Activated naive CD4-positive, alpha-beta T cell treated with anti-CD3 and anti-CD28 coated beads, Interleukin-2, amount 50 U/mL, for 24 hours (primary cell): Measurements from ENCODE around the gene ENTREP1.

Experiments
- H3K27ac Mint-ChIP-seq: one replicate; pipeline ENCODE4 v1.8.0; 2021; ENCODE audit warnings: mild to moderate bottlenecking, mixed read lengths
- H3K27me3 Mint-ChIP-seq: one replicate; pipeline ENCODE4 v1.8.0; 2021; ENCODE audit warnings: mixed read lengths
- H3K36me3 Mint-ChIP-seq: one replicate; pipeline ENCODE4 v1.8.0; 2021; ENCODE audit warnings: mixed read lengths
- H3K4me1 Mint-ChIP-seq: one replicate; pipeline ENCODE4 v1.8.0; 2021; ENCODE audit warnings: mixed read lengths
- H3K4me3 Mint-ChIP-seq: one replicate; pipeline ENCODE4 v1.8.0; 2021; ENCODE audit warnings: mild to moderate bottlenecking, mixed read lengths
- H3K9me3 Mint-ChIP-seq: one replicate; pipeline ENCODE4 v1.8.0; 2021; ENCODE audit warnings: mixed read lengths

Gene ENTREP1

DNA sequence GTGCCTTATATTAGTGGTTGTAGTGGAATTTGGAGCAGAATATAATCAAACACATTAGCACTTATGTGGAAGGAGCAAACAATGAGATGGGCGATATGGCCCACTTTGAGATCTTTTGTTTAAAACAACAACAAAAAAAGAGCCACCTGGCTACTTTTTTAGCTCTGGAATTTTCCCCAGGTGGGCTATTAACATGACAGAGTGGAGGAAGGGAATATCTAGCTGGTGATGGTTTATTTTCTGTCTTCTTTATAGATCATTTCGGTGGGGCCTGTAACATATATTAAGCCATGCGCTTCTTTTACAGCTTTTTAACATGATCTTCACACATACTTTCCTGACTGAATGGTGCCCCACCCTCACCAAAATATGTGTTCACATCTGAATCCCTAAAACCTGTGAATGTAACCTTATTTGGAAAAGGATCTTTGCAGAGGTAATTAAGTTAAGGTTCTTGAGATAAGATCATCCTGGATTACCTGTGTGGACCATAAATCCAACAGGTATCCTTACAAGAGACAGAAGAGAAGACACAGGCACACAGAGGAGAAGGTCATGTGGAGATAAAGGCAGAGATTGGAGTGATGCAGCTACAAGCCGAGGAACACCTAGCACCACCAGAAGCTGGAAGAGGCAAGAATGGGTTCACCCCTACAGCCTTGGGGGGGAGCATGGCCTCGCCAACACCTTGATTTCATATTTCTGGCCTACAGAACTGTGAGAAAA lies 16.6 kb upstream of the ENTREP1 start:
- Mint-ChIP-seq H3K36me3 (peaks cover 2% of the 10 kb centered on the region), H3K4me3 (no peak overlapping the region), H3K4me1 (no peaks in the 10 kb centered on the region), H3K27me3 (peaks cover 4% of the 10 kb centered on the region), H3K9me3 (peaks cover 5% of the 10 kb centered on the region), H3K27ac (no peak overlapping the region)

DNA sequence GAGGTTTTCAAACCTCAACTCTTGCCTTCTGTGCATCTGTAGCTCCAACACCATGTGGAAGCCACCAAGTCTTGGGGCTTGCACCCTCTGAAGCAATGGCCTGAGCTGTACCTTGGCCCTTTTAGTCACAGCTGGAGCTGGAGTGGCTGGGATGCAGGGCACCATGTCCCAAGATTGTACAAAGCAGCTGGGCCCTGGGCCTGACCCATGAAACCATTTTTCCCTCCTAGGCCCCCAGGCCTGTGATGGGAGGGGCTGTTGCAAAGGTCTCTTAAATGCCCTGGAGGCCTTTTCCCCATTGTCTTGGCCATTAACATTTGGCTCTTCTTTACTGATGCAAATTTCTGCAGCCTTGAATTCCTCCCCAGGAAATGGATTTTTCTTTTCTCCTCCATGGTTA lies 11.8 kb upstream of the ENTREP1 start:
- Mint-ChIP-seq H3K9me3 (peaks cover 5% of the 10 kb centered on the region), H3K4me3 (no peak overlapping the region), H3K27ac (no peak overlapping the region), H3K36me3 (peaks cover 2% of the 10 kb centered on the region), H3K27me3 (peaks cover 2% of the 10 kb centered on the region), H3K4me1 (no peaks in the 10 kb centered on the region)

DNA sequence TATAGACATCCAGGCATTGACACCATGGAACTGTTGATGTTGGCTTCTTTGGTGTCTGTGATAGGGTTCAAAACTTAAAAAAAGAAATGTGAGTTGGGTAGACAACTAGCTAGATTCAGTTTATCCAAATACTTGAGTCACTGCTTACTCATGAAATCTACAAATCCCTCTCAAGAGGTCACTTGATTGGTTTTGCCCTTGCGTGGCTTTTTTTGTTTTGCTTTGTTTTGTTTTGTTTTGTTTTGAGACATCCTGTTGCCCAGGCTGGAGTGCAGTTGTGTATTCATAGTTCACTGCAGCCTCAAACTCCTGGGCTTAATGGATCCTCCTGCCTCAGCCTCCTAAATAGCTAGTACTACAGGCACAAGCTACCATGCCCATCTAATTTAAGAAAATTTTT lies 10.5 kb upstream of the ENTREP1 start:
- Mint-ChIP-seq H3K4me3 (no peak overlapping the region), H3K9me3 (peaks cover 5% of the 10 kb centered on the region), H3K36me3 (peaks cover 2% of the 10 kb centered on the region), H3K27me3 (peaks cover 3% of the 10 kb centered on the region), H3K4me1 (no peaks in the 10 kb centered on the region), H3K27ac (no peak overlapping the region)

DNA sequence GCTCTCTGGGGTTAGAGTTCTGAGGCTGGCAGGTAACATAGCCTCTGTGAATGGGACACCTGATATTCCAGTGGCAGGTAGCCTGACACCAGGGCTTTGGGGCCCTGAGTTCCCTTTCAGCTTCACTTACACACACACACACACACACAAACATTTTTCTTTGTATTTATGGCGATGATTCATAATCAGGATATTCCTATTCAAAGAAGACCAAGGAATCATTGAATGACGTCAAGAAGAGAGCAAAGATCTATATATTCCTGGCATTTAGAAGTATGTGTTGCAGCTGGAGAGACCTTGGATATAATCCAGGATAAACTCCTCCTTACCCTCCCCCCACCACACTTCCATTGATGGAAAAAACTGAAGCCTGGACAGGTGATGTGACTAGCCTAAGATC lies 7.9 kb upstream of the ENTREP1 start:
- Mint-ChIP-seq H3K27ac (no peak overlapping the region), H3K4me3 (no peak overlapping the region), H3K27me3 (peaks cover 8% of the 10 kb centered on the region), H3K4me1 (no peaks in the 10 kb centered on the region), H3K36me3 (peaks cover under 1% of the 10 kb centered on the region), H3K9me3 (peaks cover 2% of the 10 kb centered on the region)

DNA sequence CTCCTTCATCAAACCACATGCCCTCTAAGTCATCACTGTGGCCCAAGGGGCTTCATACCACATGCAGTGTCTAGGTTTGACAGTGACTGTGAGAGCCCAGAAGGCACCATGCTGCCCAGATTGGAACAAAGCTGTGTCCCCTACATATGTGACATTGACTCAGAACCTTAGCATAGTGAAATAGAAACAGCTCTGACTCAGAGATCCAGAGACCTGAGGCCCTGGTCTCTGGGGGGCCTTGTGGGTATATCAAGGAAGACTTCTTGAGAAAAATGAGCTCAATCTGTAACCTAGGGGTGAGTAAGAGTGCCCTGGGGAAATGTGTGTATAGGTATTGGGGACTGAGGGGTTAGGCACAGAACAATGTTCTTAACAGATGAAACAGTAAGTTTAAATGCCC lies 7.1 kb upstream of the ENTREP1 start:
- Mint-ChIP-seq H3K27ac (no peak overlapping the region), H3K4me1 (no peaks in the 10 kb centered on the region), H3K9me3 (no peaks in the 10 kb centered on the region), H3K27me3 (peaks cover 12% of the 10 kb centered on the region), H3K4me3 (no peak overlapping the region), H3K36me3 (no peaks in the 10 kb centered on the region)

DNA sequence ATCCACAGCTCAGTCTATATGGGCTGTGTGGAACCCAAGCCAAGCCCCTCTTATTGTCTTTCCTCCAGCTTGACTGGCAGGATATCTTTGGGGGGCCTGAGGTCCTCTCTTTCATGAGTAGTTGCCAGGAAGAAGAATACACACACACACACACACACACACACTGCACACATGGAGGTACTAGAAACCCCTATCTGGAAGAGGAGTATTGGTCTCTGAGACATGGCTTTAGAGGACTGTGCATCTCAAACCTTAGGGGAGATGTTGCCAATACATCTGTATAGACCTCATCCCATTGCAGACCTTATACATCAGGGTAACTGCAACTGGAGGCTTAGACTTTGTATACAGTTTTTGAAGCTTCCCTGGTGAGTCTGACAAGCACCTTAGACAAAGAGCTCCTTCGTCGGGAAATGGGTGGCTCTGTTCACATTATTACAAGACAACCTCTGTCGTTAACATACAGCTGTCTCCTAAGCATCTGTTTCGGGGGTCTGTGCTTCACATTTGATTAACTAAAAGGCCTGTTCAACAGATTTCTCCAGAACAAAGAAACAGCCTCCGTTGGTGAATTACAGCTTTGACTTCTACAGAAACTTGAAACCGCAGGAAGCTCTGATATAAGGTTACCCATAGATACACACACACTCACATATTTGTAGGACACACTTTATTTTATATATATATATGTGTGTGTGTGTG lies 5.5 kb upstream of the ENTREP1 start:
- H3K4me3 Mint-ChIP-seq, result no peak overlapping the region
- H3K27ac Mint-ChIP-seq, result no peak overlapping the region
- no peaks in the 10 kb centered on the region for H3K4me1 Mint-ChIP-seq
- H3K27me3 Mint-ChIP-seq, result peaks cover 16% of the 10 kb centered on the region
- no peaks in the 10 kb centered on the region for H3K36me3 Mint-ChIP-seq
- H3K9me3 Mint-ChIP-seq, result no peaks in the 10 kb centered on the region

DNA sequence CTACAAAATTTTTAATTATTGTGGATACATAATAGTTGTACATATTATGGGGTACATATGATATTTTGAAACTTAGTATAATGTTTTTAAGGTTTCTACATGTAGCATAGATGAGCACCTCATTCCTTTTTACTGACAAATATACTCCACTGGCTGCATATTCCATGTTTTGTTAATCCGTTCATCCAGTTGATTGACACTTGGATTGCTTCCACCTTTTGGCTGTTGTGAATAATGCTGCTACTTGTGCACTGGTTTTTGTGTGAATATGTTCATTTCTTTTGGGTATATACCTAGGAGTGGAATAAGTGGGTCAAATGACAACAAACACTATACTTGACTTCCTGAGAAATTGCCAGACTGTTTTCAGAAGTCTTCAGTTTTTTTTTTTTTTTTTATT lies 2.8 kb upstream of the ENTREP1 start:
- H3K27ac Mint-ChIP-seq, result no peak overlapping the region

DNA sequence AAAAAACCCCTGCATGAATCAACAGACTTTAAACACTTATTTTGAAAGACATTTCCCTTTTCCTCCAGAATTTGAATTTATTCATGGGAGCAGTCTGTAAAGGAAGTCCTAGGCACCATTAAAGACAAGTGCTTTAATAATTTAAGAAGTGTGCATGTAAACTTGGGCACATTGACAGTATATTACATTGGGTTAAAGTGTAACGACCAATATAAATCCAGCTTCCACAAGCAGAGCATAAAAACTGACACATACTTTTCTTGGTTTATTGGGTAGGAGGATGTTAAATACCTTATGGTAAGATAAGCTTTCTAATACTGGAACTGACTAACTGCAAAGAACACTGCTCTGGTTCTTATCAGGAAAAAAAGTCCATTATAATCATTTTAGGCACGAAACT lies 1.2 kb upstream of the ENTREP1 start:
- Mint-ChIP-seq H3K36me3 (no peaks in the 10 kb centered on the region), H3K4me3 (no peak overlapping the region), H3K27me3 (peaks cover 31% of the 10 kb centered on the region)

More for the DNA sequence above, 2.8 kb upstream of the ENTREP1 start:
- Mint-ChIP-seq H3K4me1 (peaks cover 6% of the 10 kb centered on the region), H3K9me3 (no peaks in the 10 kb centered on the region), H3K4me3 (no peak overlapping the region), H3K27me3 (peaks cover 28% of the 10 kb centered on the region), H3K36me3 (no peaks in the 10 kb centered on the region)

DNA sequence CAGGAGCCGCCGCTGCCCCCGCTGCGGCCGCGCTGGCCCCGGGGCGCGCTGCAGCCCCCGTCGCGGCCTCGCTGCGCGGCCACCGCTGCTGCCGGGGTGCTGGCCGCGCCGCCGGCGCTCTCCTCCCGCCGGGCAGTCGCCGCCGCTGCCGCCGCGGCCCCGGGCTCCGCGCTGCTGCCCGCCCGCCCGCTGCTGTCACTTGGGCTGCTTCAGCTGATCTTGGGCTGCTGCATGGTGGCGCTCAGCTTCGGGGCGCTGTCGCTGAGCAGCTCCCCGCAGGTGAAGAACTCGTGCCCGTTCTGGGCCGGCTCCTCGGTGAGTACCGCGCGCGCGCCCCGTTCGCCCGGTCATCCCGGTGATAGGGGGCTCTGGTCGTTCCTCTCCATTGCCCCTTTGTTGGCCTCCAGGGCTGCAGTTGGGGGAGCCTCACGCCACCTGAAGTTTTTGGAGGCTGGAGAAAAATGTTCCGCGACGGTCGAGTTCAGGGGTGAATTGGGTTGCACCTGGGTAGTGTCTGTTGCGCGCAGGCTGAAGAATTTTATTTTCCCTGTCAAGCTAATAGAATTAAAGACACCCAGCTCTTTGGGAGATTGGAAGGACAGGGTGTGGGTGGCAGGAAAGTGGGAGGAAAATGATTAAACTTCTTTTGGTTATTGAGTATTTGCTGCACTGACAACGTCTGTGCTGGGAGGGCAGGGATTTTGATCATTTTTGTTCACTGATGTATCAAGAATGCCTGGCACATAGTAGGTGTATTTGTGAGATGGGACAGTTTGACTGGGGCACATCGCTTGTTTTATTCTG lies 596 bp downstream of the ENTREP1 start:
- Mint-ChIP-seq H3K9me3 (no peaks in the 10 kb centered on the region), H3K4me3 (no peak overlapping the region), H3K27me3 (peaks cover 31% of the 10 kb centered on the region), H3K27ac (no peak overlapping the region), H3K4me1 (peaks cover 6% of the 10 kb centered on the region), H3K36me3 (no peaks in the 10 kb centered on the region)

More for the DNA sequence above, 1.2 kb upstream of the ENTREP1 start:
- Mint-ChIP-seq H3K4me1 (peaks cover 6% of the 10 kb centered on the region), H3K27ac (no peak overlapping the region), H3K9me3 (no peaks in the 10 kb centered on the region)

DNA sequence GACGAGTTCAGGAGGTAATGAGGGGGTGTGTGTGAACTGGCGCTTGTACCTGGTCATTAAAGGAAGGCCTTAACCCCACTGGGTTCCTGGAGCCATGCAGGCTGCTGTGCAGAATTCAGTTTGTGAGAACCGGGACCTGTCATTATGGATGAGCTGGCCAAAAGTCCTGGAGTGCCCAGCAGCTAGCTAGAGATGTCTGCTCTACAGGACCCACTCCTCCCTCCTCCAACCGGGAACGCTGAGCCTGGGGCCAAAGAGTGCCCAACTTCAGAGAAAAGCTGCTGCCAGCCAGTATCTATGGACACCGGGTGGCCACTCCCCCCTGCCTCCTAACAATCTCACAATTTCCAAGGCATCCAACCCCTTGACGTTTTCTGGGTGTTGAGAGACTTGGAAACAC lies 1.2 kb downstream of the ENTREP1 start:
- Mint-ChIP-seq H3K9me3 (no peaks in the 10 kb centered on the region), H3K36me3 (no peaks in the 10 kb centered on the region), H3K4me1 (peaks cover 6% of the 10 kb centered on the region), H3K27ac (no peak overlapping the region), H3K4me3 (no peak overlapping the region), H3K27me3 (peaks cover 30% of the 10 kb centered on the region)

DNA sequence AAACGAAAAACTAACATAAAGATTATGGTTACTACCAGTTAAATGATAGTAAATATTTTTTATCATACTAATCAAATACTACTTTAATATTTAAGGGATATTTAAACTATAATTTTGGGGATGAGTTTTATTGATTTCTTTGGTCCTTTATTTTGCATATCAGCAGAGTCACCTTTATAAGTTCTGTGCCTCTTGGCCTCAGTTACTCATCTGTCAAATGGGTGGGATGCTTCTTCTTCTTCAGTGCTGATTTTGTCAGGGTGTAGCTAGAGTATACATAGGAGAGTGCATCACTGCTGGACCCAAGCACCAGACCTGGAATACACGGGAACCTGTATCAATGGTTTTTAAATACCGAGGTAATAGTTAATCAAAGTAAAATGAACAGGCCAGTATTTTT lies 5.6 kb downstream of the ENTREP1 start:
- H3K4me3 Mint-ChIP-seq, result no peak overlapping the region

DNA sequence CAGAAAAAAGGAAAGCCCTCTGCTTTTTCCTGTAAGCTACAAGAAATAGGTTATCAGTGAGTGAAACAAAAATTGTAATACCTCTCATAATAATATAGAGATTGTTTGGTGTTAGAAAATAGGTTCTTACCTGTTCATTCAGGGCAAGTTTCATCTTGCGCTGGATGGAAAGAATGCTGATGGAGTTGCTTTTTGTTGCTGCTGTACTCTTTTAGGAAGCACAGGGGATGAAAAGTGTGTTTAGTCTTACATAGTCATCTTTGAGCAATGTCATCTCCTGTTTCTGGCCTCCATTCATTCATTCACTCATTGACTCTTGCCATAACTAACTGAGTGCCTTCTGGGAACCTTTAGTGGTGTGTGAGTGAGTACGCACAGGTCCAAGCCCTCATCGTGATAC lies 6.4 kb downstream of the ENTREP1 start:
- H3K27ac Mint-ChIP-seq, result no peak overlapping the region
- H3K9me3 Mint-ChIP-seq, result no peaks in the 10 kb centered on the region
- no peaks in the 10 kb centered on the region for H3K4me1 Mint-ChIP-seq
- H3K27me3 Mint-ChIP-seq, result peaks cover 16% of the 10 kb centered on the region
- no peak overlapping the region for H3K4me3 Mint-ChIP-seq
- no peaks in the 10 kb centered on the region for H3K36me3 Mint-ChIP-seq

More for the DNA sequence above, 5.6 kb downstream of the ENTREP1 start:
- H3K9me3 Mint-ChIP-seq, result no peaks in the 10 kb centered on the region
- H3K36me3 Mint-ChIP-seq, result no peaks in the 10 kb centered on the region
- peaks cover 22% of the 10 kb centered on the region for H3K27me3 Mint-ChIP-seq
- peaks cover 5% of the 10 kb centered on the region for H3K4me1 Mint-ChIP-seq
- H3K27ac Mint-ChIP-seq, result no peak overlapping the region

DNA sequence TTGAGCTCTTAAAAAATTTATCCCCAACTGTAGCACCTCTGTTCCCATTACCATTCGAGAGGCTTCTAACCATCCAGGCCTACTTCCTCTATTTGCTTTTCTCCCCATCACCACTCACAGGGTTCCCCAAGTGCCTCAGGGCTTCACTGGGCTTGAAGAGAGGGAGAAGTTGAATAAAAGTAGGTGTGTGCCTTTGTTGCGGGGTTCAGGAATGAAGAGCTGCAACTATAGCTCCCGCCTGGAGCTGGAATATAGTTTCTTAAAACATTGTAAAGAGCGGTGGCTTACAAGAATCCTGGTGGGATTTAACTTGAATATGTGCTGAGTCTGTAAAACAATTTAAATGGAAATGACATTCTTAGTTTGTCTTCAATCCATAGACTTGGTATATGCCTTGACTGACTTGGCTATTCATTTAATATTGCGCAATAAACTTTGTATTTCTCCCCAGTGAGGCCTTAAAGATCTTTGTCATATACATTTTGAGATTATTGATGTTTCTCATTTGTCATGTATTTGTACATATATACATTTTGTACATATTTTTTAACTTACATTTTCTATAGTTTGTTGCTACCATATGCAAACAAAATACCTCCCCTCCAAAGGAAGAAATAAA lies 7.2 kb downstream of the ENTREP1 start:
- Mint-ChIP-seq H3K27me3 (peaks cover 10% of the 10 kb centered on the region), H3K9me3 (no peaks in the 10 kb centered on the region), H3K36me3 (no peaks in the 10 kb centered on the region), H3K4me3 (no peak overlapping the region), H3K27ac (no peak overlapping the region), H3K4me1 (no peaks in the 10 kb centered on the region)

DNA sequence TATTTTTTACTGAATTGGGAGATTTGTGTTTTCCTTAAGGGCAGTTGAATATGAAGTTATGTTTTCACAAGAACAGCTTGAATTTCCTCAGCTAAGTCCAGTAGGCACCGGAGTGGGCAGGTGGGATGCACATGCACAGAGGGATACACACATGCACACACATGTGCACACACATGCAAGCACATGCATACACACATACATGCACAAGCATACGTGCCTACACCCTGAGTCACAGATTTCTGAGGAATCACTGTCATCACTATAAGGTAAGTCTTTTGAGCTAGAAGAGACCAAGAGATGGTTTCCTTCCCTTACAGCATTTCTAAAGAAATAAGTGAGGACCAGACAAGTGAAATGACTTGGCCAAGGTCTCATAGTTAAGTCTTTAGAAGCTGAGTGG lies 8.7 kb downstream of the ENTREP1 start:
- H3K4me1 Mint-ChIP-seq, result no peaks in the 10 kb centered on the region
- no peaks in the 10 kb centered on the region for H3K9me3 Mint-ChIP-seq
- no peaks in the 10 kb centered on the region for H3K36me3 Mint-ChIP-seq
- H3K27ac Mint-ChIP-seq, result no peak overlapping the region
- no peak overlapping the region for H3K4me3 Mint-ChIP-seq
- H3K27me3 Mint-ChIP-seq, result peaks cover 9% of the 10 kb centered on the region

DNA sequence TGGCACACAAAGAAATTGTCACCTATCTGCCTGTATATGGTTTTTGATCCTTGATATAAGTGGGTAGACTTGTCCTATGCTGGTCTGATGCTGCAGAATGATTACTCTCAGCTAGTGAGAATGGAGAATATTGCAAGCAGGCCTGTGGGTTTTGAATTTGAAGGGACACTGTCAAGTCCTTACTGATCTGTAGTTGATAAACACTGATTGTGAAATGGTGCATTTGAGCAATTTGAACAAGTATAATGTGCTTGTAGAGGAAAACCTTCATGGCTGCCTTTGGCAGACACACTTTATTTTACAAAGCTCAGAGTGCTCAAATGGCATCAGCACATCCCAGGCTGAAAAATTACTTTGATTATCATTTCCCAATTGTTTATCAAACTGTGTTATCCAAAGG lies 9.3 kb downstream of the ENTREP1 start:
- Mint-ChIP-seq H3K4me3 (no peak overlapping the region), H3K9me3 (no peaks in the 10 kb centered on the region), H3K27me3 (peaks cover 6% of the 10 kb centered on the region), H3K27ac (no peak overlapping the region), H3K4me1 (no peaks in the 10 kb centered on the region), H3K36me3 (no peaks in the 10 kb centered on the region)
